GM12878 (cell line): ENCODE data around the gene HVCN1. TPM values are rescaled to one million over a fixed set of nuclear protein-coding genes. Genes with fewer than 3 reads are reported as not detected.
A peak's percentile ranks its signal among the peaks of the same experiment; 100 is the strongest.

ENCODE experiments used
- ATF7 ChIP-seq: fragments of 450-650 bp; IDR thresholded peaks from 2 replicates; pipeline ENCODE4 v1.6.1; 2016; ENCODE audit warnings: low read depth, mild to moderate bottlenecking
- CHD1 ChIP-seq: IDR thresholded peaks from 2 replicates; pipeline ENCODE4 v1.6.1; 2012; ENCODE audit warnings: low read depth, low read length, improper control_type of control experiment
- CHD2 ChIP-seq: IDR thresholded peaks from 2 replicates; pipeline ENCODE4 v1.6.1; 2011; ENCODE audit warnings: low read depth, low read length, improper control_type of control experiment, borderline replicate concordance
- EZH2 ChIP-seq: IDR thresholded peaks from 2 replicates; pipeline ENCODE4 v1.6.1; 2012; ENCODE audit warnings: low read depth, mild to moderate bottlenecking, control low read depth, inconsistent platforms, low read length, borderline replicate concordance; ENCODE audit not compliant: control insufficient read depth
- JUND ChIP-seq: IDR thresholded peaks from 2 replicates; pipeline ENCODE4 v1.6.1; 2012; ENCODE audit warnings: low read depth, mild to moderate bottlenecking, low read length, improper control_type of control experiment, moderate library complexity
- MXI1 ChIP-seq: fragments of 150-350 bp; IDR thresholded peaks from 2 replicates; pipeline ENCODE4 v1.6.1; 2011; ENCODE audit warnings: low read depth, mild to moderate bottlenecking, inconsistent platforms, low read length, improper control_type of control experiment
- NBN ChIP-seq: fragments of 450-650 bp; IDR thresholded peaks from 2 replicates; pipeline ENCODE4 v1.6.1; 2016
- NR2C1 ChIP-seq: fragments of 450-650 bp; IDR thresholded peaks from 2 replicates; pipeline ENCODE4 v1.6.1; 2017; ENCODE audit warnings: antibody characterized with exemption, mild to moderate bottlenecking, moderate library complexity
- NR2C2 ChIP-seq: IDR thresholded peaks from 2 replicates; pipeline ENCODE4 v1.6.1; 2011; ENCODE audit warnings: borderline replicate concordance, low read depth; ENCODE audit not compliant: control insufficient read depth, insufficient read length
- NR2F1 ChIP-seq: fragments of 450-650 bp; conservative IDR thresholded peaks from 2 replicates; pipeline ENCODE4 v1.6.1; 2017; ENCODE audit warnings: mild to moderate bottlenecking
- RFX5 ChIP-seq: IDR thresholded peaks from 2 replicates; pipeline ENCODE4 v1.6.1; 2011; ENCODE audit warnings: low read depth, low read length, improper control_type of control experiment
- SMARCA5 ChIP-seq: fragments of 450-650 bp; IDR thresholded peaks from 2 replicates; pipeline ENCODE4 v1.6.1; 2017; ENCODE audit warnings: mild to moderate bottlenecking
- TAF1 ChIP-seq: IDR thresholded peaks from 2 replicates; pipeline ENCODE4 v1.6.1; 2011; ENCODE audit warnings: mild to moderate bottlenecking, low read depth, low read length, borderline replicate concordance
- YY1 ChIP-seq: IDR thresholded peaks from 2 replicates; pipeline ENCODE4 v1.6.1; 2011; ENCODE audit warnings: low read depth, mild to moderate bottlenecking, low read length
- ZBED1 ChIP-seq: IDR thresholded peaks from 2 replicates; pipeline ENCODE4 v1.6.1; 2016; ENCODE audit warnings: borderline replicate concordance
- polyA plus RNA-seq, 11 experiments: library from polyadenylated mRNA; depleted of rRNA in 4 of 11; unstranded in 6 of 11; stranded (reverse) in 5 of 11; fragments of >200 nt; fragmentation: Nextera tagmentation in 4 of 11; fragmentation: Illumina TruSeq in 1 of 11; extraction: Ambion mirVana in 4 of 11; extraction: Trizol in 1 of 11; gene quantifications; 1 replicate in 1 of 11; 2 replicates in 10 of 11; pipeline versions ENCODE4 v1.2.1 to v1.2.3, GENCODE V29; 2011 to 2016; ENCODE audit warnings: inconsistent platforms in 2 of 11, missing spikeins in 2 of 11, low read depth in 1 of 11
- total RNA-seq, 4 experiments: library from RNA; depleted of rRNA in 3 of 4; stranded (reverse); fragments of >200 nt in 3 of 4; fragmentation: Illumina TruSeq in 1 of 4; extraction: Trizol in 1 of 4; gene quantifications; 2 replicates each; pipeline versions ENCODE4 v1.2.1 to v1.2.3, GENCODE V29; 2013 to 2021
- TF ChIP-seq, protein P1 (sequence below): fragments of 450-650 bp; IDR thresholded peaks from 2 replicates; pipeline ENCODE4 v1.6.1; 2018; ENCODE audit warnings: mild to moderate bottlenecking, low read depth, moderate library complexity; ENCODE audit not compliant: partially characterized antibody
- TF ChIP-seq, protein P2 (sequence below): IDR thresholded peaks from 2 replicates; pipeline ENCODE4 v1.6.1; 2012; ENCODE audit warnings: low read depth, low read length, improper control_type of control experiment
- TF ChIP-seq, protein P3 (sequence below): fragments of 450-650 bp; IDR thresholded peaks from 2 replicates; pipeline ENCODE4 v1.6.1; 2017; ENCODE audit warnings: mild to moderate bottlenecking
- TF ChIP-seq, protein P4 (sequence below): fragments of 450-650 bp; IDR thresholded peaks from 2 replicates; pipeline ENCODE4 v1.6.1; 2017; ENCODE audit warnings: mild to moderate bottlenecking, moderate library complexity
- TF ChIP-seq, protein P5 (sequence below): IDR thresholded peaks from 2 replicates; pipeline ENCODE4 v1.6.1; 2011; ENCODE audit warnings: low read depth, low read length, improper control_type of control experiment, borderline replicate concordance

Gene HVCN1
- total and polyA plus RNA-seq, 10 of the 15 experiments (the other 5 are each of a cell fraction or from before 2014, with no cell fraction given), result 27.8 to 181 (median 103) TPM

DNA sequence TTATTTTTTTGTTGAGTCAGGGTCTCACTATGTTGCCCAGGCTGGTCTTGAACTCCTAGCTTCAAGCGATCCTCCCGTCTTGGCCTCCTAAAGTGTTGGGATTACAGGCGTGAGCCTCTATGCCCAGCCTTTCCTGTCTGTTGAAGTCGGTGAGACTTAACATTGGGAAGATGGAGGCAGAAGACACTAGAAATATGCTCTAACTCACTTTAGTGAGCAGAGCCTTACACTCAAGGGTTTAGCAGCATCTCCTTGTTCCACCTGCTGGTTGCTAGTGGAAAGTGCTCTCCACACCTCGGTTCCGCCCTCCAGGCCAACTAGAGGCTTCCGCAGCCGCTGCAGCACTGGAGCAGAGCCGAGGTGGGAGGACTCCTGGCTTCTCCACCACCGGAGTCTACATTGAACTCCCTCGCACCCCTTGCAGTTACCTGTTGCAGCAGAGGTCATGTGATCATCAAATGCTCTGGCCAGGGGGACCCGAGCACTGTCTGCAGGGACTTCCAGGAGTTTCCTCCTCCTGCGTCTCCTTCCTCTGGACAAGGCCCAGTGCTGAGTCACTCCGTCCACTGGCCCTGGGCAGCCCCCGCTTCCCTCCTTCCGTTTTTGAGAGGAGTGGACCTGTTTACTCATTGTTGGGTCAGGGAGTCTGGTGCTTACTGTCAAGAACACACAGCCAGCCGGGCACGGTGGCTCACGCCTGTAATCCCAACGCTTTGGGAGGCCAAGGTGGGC, 9.4 kb upstream of the HVCN1 start (continued):
- TF ChIP-seq, protein P1, sequence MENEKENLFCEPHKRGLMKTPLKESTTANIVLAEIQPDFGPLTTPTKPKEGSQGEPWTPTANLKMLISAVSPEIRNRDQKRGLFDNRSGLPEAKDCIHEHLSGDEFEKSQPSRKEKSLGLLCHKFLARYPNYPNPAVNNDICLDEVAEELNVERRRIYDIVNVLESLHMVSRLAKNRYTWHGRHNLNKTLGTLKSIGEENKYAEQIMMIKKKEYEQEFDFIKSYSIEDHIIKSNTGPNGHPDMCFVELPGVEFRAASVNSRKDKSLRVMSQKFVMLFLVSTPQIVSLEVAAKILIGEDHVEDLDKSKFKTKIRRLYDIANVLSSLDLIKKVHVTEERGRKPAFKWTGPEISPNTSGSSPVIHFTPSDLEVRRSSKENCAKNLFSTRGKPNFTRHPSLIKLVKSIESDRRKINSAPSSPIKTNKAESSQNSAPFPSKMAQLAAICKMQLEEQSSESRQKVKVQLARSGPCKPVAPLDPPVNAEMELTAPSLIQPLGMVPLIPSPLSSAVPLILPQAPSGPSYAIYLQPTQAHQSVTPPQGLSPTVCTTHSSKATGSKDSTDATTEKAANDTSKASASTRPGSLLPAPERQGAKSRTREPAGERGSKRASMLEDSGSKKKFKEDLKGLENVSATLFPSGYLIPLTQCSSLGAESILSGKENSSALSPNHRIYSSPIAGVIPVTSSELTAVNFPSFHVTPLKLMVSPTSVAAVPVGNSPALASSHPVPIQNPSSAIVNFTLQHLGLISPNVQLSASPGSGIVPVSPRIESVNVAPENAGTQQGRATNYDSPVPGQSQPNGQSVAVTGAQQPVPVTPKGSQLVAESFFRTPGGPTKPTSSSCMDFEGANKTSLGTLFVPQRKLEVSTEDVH, result no peak
- TF ChIP-seq YY1, result peak; percentile 78
- TF ChIP-seq, protein P2, sequence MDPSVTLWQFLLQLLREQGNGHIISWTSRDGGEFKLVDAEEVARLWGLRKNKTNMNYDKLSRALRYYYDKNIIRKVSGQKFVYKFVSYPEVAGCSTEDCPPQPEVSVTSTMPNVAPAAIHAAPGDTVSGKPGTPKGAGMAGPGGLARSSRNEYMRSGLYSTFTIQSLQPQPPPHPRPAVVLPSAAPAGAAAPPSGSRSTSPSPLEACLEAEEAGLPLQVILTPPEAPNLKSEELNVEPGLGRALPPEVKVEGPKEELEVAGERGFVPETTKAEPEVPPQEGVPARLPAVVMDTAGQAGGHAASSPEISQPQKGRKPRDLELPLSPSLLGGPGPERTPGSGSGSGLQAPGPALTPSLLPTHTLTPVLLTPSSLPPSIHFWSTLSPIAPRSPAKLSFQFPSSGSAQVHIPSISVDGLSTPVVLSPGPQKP, result peak; percentile 74; the same call in 1 of the 2 replicates
- no peak for TF ChIP-seq NR2C2
- no peak for TF ChIP-seq RFX5
- TF ChIP-seq NR2F1, result no peak
- TF ChIP-seq, protein P3, sequence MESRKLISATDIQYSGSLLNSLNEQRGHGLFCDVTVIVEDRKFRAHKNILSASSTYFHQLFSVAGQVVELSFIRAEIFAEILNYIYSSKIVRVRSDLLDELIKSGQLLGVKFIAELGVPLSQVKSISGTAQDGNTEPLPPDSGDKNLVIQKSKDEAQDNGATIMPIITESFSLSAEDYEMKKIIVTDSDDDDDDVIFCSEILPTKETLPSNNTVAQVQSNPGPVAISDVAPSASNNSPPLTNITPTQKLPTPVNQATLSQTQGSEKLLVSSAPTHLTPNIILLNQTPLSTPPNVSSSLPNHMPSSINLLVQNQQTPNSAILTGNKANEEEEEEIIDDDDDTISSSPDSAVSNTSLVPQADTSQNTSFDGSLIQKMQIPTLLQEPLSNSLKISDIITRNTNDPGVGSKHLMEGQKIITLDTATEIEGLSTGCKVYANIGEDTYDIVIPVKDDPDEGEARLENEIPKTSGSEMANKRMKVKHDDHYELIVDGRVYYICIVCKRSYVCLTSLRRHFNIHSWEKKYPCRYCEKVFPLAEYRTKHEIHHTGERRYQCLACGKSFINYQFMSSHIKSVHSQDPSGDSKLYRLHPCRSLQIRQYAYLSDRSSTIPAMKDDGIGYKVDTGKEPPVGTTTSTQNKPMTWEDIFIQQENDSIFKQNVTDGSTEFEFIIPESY, result no peak
- TF ChIP-seq NBN, result peak; percentile 76; the same call in 1 of the 2 replicates
- TF ChIP-seq, protein P4, sequence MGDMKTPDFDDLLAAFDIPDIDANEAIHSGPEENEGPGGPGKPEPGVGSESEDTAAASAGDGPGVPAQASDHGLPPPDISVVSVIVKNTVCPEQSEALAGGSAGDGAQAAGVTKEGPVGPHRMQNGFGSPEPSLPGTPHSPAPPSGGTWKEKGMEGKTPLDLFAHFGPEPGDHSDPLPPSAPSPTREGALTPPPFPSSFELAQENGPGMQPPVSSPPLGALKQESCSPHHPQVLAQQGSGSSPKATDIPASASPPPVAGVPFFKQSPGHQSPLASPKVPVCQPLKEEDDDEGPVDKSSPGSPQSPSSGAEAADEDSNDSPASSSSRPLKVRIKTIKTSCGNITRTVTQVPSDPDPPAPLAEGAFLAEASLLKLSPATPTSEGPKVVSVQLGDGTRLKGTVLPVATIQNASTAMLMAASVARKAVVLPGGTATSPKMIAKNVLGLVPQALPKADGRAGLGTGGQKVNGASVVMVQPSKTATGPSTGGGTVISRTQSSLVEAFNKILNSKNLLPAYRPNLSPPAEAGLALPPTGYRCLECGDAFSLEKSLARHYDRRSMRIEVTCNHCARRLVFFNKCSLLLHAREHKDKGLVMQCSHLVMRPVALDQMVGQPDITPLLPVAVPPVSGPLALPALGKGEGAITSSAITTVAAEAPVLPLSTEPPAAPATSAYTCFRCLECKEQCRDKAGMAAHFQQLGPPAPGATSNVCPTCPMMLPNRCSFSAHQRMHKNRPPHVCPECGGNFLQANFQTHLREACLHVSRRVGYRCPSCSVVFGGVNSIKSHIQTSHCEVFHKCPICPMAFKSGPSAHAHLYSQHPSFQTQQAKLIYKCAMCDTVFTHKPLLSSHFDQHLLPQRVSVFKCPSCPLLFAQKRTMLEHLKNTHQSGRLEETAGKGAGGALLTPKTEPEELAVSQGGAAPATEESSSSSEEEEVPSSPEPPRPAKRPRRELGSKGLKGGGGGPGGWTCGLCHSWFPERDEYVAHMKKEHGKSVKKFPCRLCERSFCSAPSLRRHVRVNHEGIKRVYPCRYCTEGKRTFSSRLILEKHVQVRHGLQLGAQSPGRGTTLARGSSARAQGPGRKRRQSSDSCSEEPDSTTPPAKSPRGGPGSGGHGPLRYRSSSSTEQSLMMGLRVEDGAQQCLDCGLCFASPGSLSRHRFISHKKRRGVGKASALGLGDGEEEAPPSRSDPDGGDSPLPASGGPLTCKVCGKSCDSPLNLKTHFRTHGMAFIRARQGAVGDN, result peak; percentile 56
- no peak for TF ChIP-seq TAF1
- no peak for TF ChIP-seq ZBED1
- TF ChIP-seq CHD1, result no peak
- TF ChIP-seq NR2C1, result no peak
- TF ChIP-seq EZH2, result no peak
- TF ChIP-seq ATF7, result no peak
- TF ChIP-seq MXI1, result no peak
- no peak for TF ChIP-seq CHD2
- peak; percentile 89; the same call in 1 of the 2 replicates for TF ChIP-seq SMARCA5
- TF ChIP-seq JUND, result no peak
- TF ChIP-seq, protein P5, sequence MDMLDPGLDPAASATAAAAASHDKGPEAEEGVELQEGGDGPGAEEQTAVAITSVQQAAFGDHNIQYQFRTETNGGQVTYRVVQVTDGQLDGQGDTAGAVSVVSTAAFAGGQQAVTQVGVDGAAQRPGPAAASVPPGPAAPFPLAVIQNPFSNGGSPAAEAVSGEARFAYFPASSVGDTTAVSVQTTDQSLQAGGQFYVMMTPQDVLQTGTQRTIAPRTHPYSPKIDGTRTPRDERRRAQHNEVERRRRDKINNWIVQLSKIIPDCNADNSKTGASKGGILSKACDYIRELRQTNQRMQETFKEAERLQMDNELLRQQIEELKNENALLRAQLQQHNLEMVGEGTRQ, result no peak
